ENCODE data around the gene DMXL1.

DNA sequence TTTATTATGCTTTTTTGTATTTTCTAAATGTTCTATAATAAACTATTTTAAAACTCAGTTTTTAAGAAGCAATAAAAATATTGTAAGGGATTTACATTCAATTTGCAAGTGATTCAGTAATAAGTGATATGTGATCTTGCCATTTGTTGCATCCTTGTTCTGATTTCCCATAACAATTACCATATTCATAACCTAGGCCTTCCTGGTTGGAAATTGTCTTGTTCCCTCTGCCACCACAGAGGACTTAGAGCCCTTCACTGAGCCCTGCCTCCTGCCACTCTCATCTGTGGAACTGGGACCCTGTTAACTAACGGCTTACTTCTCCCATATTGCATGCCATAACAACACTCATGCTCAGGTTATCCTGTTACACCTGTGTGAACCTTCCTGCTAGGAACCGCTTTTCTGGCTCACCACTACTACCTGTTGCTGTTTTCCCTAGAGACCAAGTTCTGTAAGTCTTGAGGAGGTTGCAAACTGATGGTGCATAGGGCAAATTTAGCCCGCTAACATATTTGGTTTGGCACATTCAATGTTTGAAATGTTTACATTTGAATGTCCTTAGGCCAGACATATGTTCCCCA lies 49.6 kb upstream of the DMXL1 start:
- no peak for TF ChIP-seq POLR2A (IDR thresholded peaks at IDR 0.05)
- TF ChIP-seq, protein P1, sequence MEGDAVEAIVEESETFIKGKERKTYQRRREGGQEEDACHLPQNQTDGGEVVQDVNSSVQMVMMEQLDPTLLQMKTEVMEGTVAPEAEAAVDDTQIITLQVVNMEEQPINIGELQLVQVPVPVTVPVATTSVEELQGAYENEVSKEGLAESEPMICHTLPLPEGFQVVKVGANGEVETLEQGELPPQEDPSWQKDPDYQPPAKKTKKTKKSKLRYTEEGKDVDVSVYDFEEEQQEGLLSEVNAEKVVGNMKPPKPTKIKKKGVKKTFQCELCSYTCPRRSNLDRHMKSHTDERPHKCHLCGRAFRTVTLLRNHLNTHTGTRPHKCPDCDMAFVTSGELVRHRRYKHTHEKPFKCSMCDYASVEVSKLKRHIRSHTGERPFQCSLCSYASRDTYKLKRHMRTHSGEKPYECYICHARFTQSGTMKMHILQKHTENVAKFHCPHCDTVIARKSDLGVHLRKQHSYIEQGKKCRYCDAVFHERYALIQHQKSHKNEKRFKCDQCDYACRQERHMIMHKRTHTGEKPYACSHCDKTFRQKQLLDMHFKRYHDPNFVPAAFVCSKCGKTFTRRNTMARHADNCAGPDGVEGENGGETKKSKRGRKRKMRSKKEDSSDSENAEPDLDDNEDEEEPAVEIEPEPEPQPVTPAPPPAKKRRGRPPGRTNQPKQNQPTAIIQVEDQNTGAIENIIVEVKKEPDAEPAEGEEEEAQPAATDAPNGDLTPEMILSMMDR (IDR thresholded peaks at IDR 0.05), result no peak
